H1 (cell line): ENCODE measurements around the gene GULP1. TPM values are rescaled to one million over a fixed set of nuclear protein-coding genes. Genes with fewer than 3 reads are reported as not detected.

Experiments
- CTCF ChIA-PET: fragments of 300-600 bp; sonication (Branson Sonifier 250); formaldehyde crosslinking; loops from one replicate; lab custom pipeline; 2021; ENCODE audit not compliant: partially characterized antibody; lab: Charles Lee
- POLR2A ChIA-PET: fragments of 300-600 bp; sonication (Branson Sonifier 250); formaldehyde crosslinking; loops from one replicate; lab custom pipeline; 2021; ENCODE audit warnings: inconsistent platforms; ENCODE audit not compliant: partially characterized antibody; lab: Charles Lee
- DNase-seq, 2 experiments: peaks; one replicate each; pipeline versions ENCODE4 v3.0.0 to v3.0.0-alpha.2; 2010 to 2022; ENCODE audit warnings: low spot score in 2 of 2, low read depth in 1 of 2, mixed read lengths in 1 of 2
- FAIRE-seq: peaks from 2 replicates; lab custom pipeline; 2011; peaks lifted over from hg19 to GRCh38; lab: Jason Lieb, UNC
- H2AFZ ChIP-seq: 2 replicates; pipeline ENCODE4 v1.8.1; 2012; ENCODE audit warnings: low read length, inconsistent platforms
- H2AK5ac ChIP-seq: 2 replicates; pipeline ENCODE4 v1.6.1; 2013; ENCODE audit warnings: low read depth, low read length
- H2BK120ac ChIP-seq: replicated peaks from 2 replicates; pipeline ENCODE3; 2013; ENCODE audit warnings: low read depth, low read length, inconsistent platforms
- H2BK12ac ChIP-seq: 2 replicates; pipeline ENCODE4 v1.6.1; 2013; ENCODE audit warnings: low read depth, low read length
- H2BK15ac ChIP-seq: 2 replicates; pipeline ENCODE4 v1.6.1; 2013; ENCODE audit warnings: low read length
- H2BK20ac ChIP-seq: 2 replicates; pipeline ENCODE4 v1.6.1; 2013; ENCODE audit warnings: low read length
- H2BK5ac ChIP-seq: 2 replicates; pipeline ENCODE4 v1.6.1; 2013; ENCODE audit warnings: low read depth, low read length
- H3K14ac ChIP-seq: 2 replicates; pipeline ENCODE4 v1.6.1; 2013; ENCODE audit warnings: inconsistent platforms; ENCODE audit not compliant: insufficient read length
- H3K18ac ChIP-seq: 2 replicates; pipeline ENCODE4 v1.6.1; 2013; ENCODE audit warnings: low read length; ENCODE audit errors: extremely low read depth
- H3K23ac ChIP-seq: 2 replicates; pipeline ENCODE4 v1.6.1; 2013; ENCODE audit warnings: inconsistent platforms; ENCODE audit not compliant: insufficient read length
- H3K23me2 ChIP-seq: 2 replicates; pipeline ENCODE4 v1.6.1; 2013; ENCODE audit warnings: low read depth, low read length
- H3K27ac ChIP-seq: 2 replicates; pipeline ENCODE4 v1.6.1; 2011; ENCODE audit warnings: low read depth, low read length, inconsistent platforms
- H3K27me3 ChIP-seq, 4 experiments: replicated peaks in 1 of 4; 1 replicate in 1 of 4; 2 replicates in 3 of 4; pipeline versions ENCODE4 v1.6.1 to v1.8.1; 2011 to 2013; ENCODE audit warnings: low read length in 3 of 4, mild to moderate bottlenecking in 3 of 4, inconsistent platforms in 2 of 4, mixed read lengths in 2 of 4, moderate library complexity in 1 of 4; ENCODE audit not compliant: control insufficient read depth in 3 of 4, insufficient read depth in 3 of 4; ENCODE audit errors: extremely low read depth in 1 of 4
- H3K36me3 ChIP-seq, 4 experiments: 2 replicates each; pipeline versions ENCODE4 v1.6.1 to v1.8.1; 2011 to 2013; ENCODE audit warnings: mild to moderate bottlenecking in 4 of 4, low read length in 3 of 4, moderate library complexity in 2 of 4, control low read depth in 1 of 4, inconsistent platforms in 1 of 4; ENCODE audit not compliant: insufficient read depth in 4 of 4, control insufficient read depth in 2 of 4
- H3K4ac ChIP-seq: replicated peaks from 2 replicates; pipeline ENCODE3; 2013; ENCODE audit warnings: low read length, low read depth, mixed read lengths, inconsistent platforms; ENCODE audit not compliant: insufficient read length
- H3K4me1 ChIP-seq, 4 experiments: replicated peaks in 1 of 4; 1 replicate in 1 of 4; 2 replicates in 3 of 4; pipeline versions ENCODE4 v1.6.1 to v1.8.1; 2011 to 2013; ENCODE audit warnings: low read length in 3 of 4, inconsistent platforms in 2 of 4, mixed read lengths in 1 of 4; ENCODE audit not compliant: insufficient read depth in 4 of 4, control insufficient read depth in 3 of 4
- H3K4me2 ChIP-seq, 2 experiments: 2 replicates each; pipeline versions ENCODE4 v1.6.1 to v1.8.1; 2011 to 2013; ENCODE audit warnings: low read depth in 2 of 2, low read length in 2 of 2, control low read depth in 1 of 2, inconsistent platforms in 1 of 2, mild to moderate bottlenecking in 1 of 2; ENCODE audit not compliant: insufficient read depth in 1 of 2
- H3K4me3 ChIP-seq, 4 experiments: fragments of 200-600, 300-600 bp in 1 of 4; sonication (generic), shearing (Covaris generic), sonication (Bioruptor Twin) in 1 of 4; 2 replicates each; pipeline versions ENCODE4 v1.5.1 to v1.8.1; 2011 to 2016; ENCODE audit warnings: low read length in 4 of 4, low read depth in 3 of 4, control low read depth in 2 of 4, inconsistent platforms in 2 of 4, mild to moderate bottlenecking in 2 of 4, mixed read lengths in 1 of 4, moderate library complexity in 1 of 4; ENCODE audit not compliant: insufficient read depth in 2 of 4; ENCODE audit errors: extremely low read depth in 1 of 4
- H3K56ac ChIP-seq: replicated peaks from 2 replicates; pipeline ENCODE3; 2013; ENCODE audit warnings: low read depth, mild to moderate bottlenecking, mixed read lengths, low read length, inconsistent platforms; ENCODE audit not compliant: insufficient read length
- H3K79me1 ChIP-seq: 2 replicates; pipeline ENCODE4 v1.6.1; 2013; ENCODE audit warnings: low read depth, low read length, control low read depth
- H3K79me2 ChIP-seq, 2 experiments: 2 replicates each; pipeline versions ENCODE4 v1.6.1 to v1.8.1; 2012 to 2013; ENCODE audit warnings: low read length in 2 of 2, mild to moderate bottlenecking in 2 of 2, inconsistent platforms in 1 of 2; ENCODE audit not compliant: insufficient read depth in 2 of 2, control insufficient read depth in 1 of 2
- H3K9ac ChIP-seq, 4 experiments: replicated peaks in 1 of 4; 1 replicate in 1 of 4; 2 replicates in 3 of 4; pipeline versions ENCODE4 v1.6.1 to v1.8.1; 2011 to 2013; ENCODE audit warnings: low read depth in 3 of 4, low read length in 3 of 4, control low read depth in 2 of 4, mild to moderate bottlenecking in 2 of 4, moderate library complexity in 2 of 4, inconsistent platforms in 1 of 4; ENCODE audit errors: extremely low read depth in 1 of 4
- H3K9me3 ChIP-seq, 2 experiments: 2 replicates each; pipeline versions ENCODE4 v1.6.1 to v1.8.1; 2012 to 2013; ENCODE audit warnings: mild to moderate bottlenecking in 2 of 2, moderate library complexity in 2 of 2, control low read depth in 1 of 2, inconsistent platforms in 1 of 2, low read depth in 1 of 2, low read length in 1 of 2, mixed read lengths in 1 of 2; ENCODE audit not compliant: insufficient read depth in 2 of 2
- H4K20me1 ChIP-seq, 2 experiments: replicated peaks in 1 of 2; 2 replicates each; pipeline versions ENCODE3 to v1.8.1; 2011 to 2013; ENCODE audit warnings: inconsistent platforms in 2 of 2, low read length in 2 of 2, mild to moderate bottlenecking in 1 of 2; ENCODE audit not compliant: insufficient read depth in 2 of 2, control insufficient read depth in 1 of 2
- H4K5ac ChIP-seq: 2 replicates; pipeline ENCODE4 v1.6.1; 2013; ENCODE audit warnings: low read length, low read depth, mixed read lengths, inconsistent platforms; ENCODE audit not compliant: insufficient read length
- H4K8ac ChIP-seq: 2 replicates; pipeline ENCODE4 v1.8.0; 2013; ENCODE audit warnings: mild to moderate bottlenecking, moderate library complexity, low read length, inconsistent platforms; ENCODE audit not compliant: insufficient read depth; ENCODE audit errors: extremely low read depth
- H4K91ac ChIP-seq: replicated peaks from 2 replicates; pipeline ENCODE3; 2013; ENCODE audit warnings: low read length, mixed read lengths, inconsistent platforms; ENCODE audit not compliant: insufficient read length
- ASH2L ChIP-seq: fragments of 200-600, 300-600 bp; sonication (generic); IDR thresholded peaks from one replicate; pipeline ENCODE4 v1.7.1; 2017; ENCODE audit warnings: low read length
- ATF2 ChIP-seq: IDR thresholded peaks from 2 replicates; pipeline ENCODE4 v1.6.1; 2012; ENCODE audit warnings: low read length, inconsistent platforms
- E2F6 ChIP-seq: IDR thresholded peaks from 2 replicates; pipeline ENCODE4 v1.6.1; 2012; ENCODE audit warnings: inconsistent platforms
- EP300 ChIP-seq, 2 experiments: IDR thresholded peaks; 1 replicate in 1 of 2; 2 replicates in 1 of 2; pipeline ENCODE4 v1.6.1; 2011 to 2012; ENCODE audit warnings: low read depth in 2 of 2, low read length in 2 of 2, mild to moderate bottlenecking in 2 of 2, borderline replicate concordance in 1 of 2, inconsistent platforms in 1 of 2, moderate library complexity in 1 of 2
- NANOG ChIP-seq: IDR thresholded peaks from 2 replicates; pipeline ENCODE4 v1.6.1; 2011; ENCODE audit warnings: low read length, low read depth, mild to moderate bottlenecking, inconsistent platforms; ENCODE audit not compliant: insufficient read depth, poor library complexity, severe bottlenecking
- POU5F1 ChIP-seq: IDR thresholded peaks from 2 replicates; pipeline ENCODE4 v1.6.1; 2011; ENCODE audit warnings: low read depth, mild to moderate bottlenecking, low read length, moderate library complexity
- SAP30 ChIP-seq: fragments of 300-600 bp; sonication (generic); IDR thresholded peaks from 2 replicates; pipeline ENCODE4 v1.7.1; 2012; ENCODE audit warnings: low read length, moderate library complexity, mild to moderate bottlenecking, inconsistent platforms; ENCODE audit not compliant: insufficient read depth, insufficient replicate concordance
- SP4 ChIP-seq: IDR thresholded peaks from 2 replicates; pipeline ENCODE4 v1.6.1; 2012; ENCODE audit warnings: low read length, inconsistent platforms
- WGBS, 2 experiments: shearing (Covaris generic) in 1 of 2; methylation state at CpG; one replicate each; pipeline versions ENCODE4 v1.1.6 to v1.1.7; 2013 to 2015; ENCODE audit warnings: low lambda C conversion rate in 2 of 2, mixed read lengths in 2 of 2, inconsistent platforms in 1 of 2, low coverage in 1 of 2, missing lambda C conversion rate in 1 of 2; ENCODE audit not compliant: insufficient replicate concordance in 2 of 2, insufficient coverage in 1 of 2, insufficient read length in 1 of 2; ENCODE audit errors: extremely low coverage in 1 of 2, missing lambda C conversion rate in 1 of 2; 5-methylcytosine and 5-hydroxymethylcytosine counted together
- polyA plus RNA-seq, 7 experiments: library from polyadenylated mRNA; depleted of rRNA in 3 of 7; stranded (reverse) in 5 of 7; unstranded in 2 of 7; fragments of >200 nt in 5 of 7; fragments of 200-250 nt in 2 of 7; gene quantifications; 1 replicate in 5 of 7; 2 replicates in 1 of 7; 4 replicates in 1 of 7; pipeline versions ENCODE4 v1.2.1 to v1.2.3, GENCODE V29; 2011 to 2013; ENCODE audit warnings: missing spikeins in 2 of 7, mixed read lengths in 2 of 7
- total RNA-seq: library from RNA; stranded (reverse); fragmentation: NEBNext Ultra II Directional; extraction: Animal tissue kit (Norgen Biotek cat#: 25700); gene quantifications from 2 replicates; pipeline ENCODE4 v1.2.1, GENCODE V29; 2021

Gene GULP1
- total and polyA plus RNA-seq, 2 of the 8 experiments (the other 6 are each of a cell fraction or from before 2014, with no cell fraction given) = 69.7 to 139 TPM

GRCh38 chr2:188303363-188304031 lies 11.8 kb downstream of the GULP1 start:
- H4K91ac ChIP-seq = peak overlapping the region; percentile 94
- peaks cover 11 to 42% (median 34%) of the 10 kb centered on the region in 4 experiments for H3K4me1 ChIP-seq
- no peaks in the 10 kb centered on the region; the same call in 1 of the 2 replicates for H3K23me2 ChIP-seq
- peak overlapping the region; percentile 67 for H2BK120ac ChIP-seq
- H3K27ac ChIP-seq = peak overlapping the region; percentile 75
- no peak overlapping the region for H4K8ac ChIP-seq
- peak overlapping the region; percentile 51 to 83 for H3K4me2 ChIP-seq
- POLR2A ChIA-PET = interaction anchor here (0.5 to 3.0 kb wide), 9 partner anchors 10 to 51 kb away, joined by 3 to 62 read pairs (median 4); partner anchors contain the start of gene GULP1
- no peak overlapping the region for H2AFZ ChIP-seq
- peaks cover 25 to 98% of the 10 kb centered on the region in 2 experiments for H3K79me2 ChIP-seq
- peak; percentile 97 for FAIRE-seq
- 5% methylated on average over 2 of the region's 2 CpGs; no CpG with 5 or more reads in 1 of the 2 experiments for WGBS, 2 experiments
- CTCF ChIA-PET = interaction anchor here (0.6 to 5.5 kb wide), 2 partner anchors 11 to 354 kb away, joined by 3 to 26 read pairs; partner anchors contain the start of gene GULP1
- H2AK5ac ChIP-seq = peak overlapping the region; percentile 93
- H2BK15ac ChIP-seq = no peak overlapping the region
- H3K18ac ChIP-seq = peak overlapping the region; percentile 84
- H3K36me3 ChIP-seq = peaks cover 0 to under 1% (median 0%) of the 10 kb centered on the region in 4 experiments; a peak in 1 of 8 replicates
- DNase-seq = peak in 1 of 2 experiments; percentile 70
- peak overlapping the region; percentile 31 for H4K5ac ChIP-seq
- peak overlapping the region; percentile 98 for H2BK5ac ChIP-seq
- H3K9ac ChIP-seq = peak overlapping the region in 2 of 4 experiments; percentile 1 to 47; a peak in 3 of 7 replicates
- H2BK12ac ChIP-seq = peak overlapping the region; percentile 98
- no peaks in the 10 kb centered on the region for H3K27me3 ChIP-seq
- H2BK20ac ChIP-seq = peak overlapping the region; percentile 87; the same call in 1 of the 2 replicates
- no peaks in the 10 kb centered on the region for H3K9me3 ChIP-seq
- H3K4me3 ChIP-seq = peak overlapping the region in 2 of 4 experiments; percentile 9 to 42; a peak in 2 of 8 replicates
- H3K14ac ChIP-seq = no peak overlapping the region
- peak overlapping the region; percentile 71 for H3K56ac ChIP-seq
- no peak overlapping the region for H3K23ac ChIP-seq
- H3K4ac ChIP-seq = peak overlapping the region; percentile 79
- no peaks in the 10 kb centered on the region; the same call in 1 of the 2 replicates for H3K79me1 ChIP-seq
- peaks cover 0 to 3% of the 10 kb centered on the region in 2 experiments for H4K20me1 ChIP-seq
- peak; percentile 76; the same call in 1 of the 2 replicates for TF ChIP-seq POU5F1
- TF ChIP-seq SAP30 = no peak
- peak; percentile 50 for TF ChIP-seq E2F6
- TF ChIP-seq ATF2 = peak; percentile 94
- peak; percentile 73; the same call in 1 of the 2 replicates for TF ChIP-seq SP4
- TF ChIP-seq NANOG = peak; percentile 86
- TF ChIP-seq ASH2L = peak; percentile 27
- TF ChIP-seq EP300 (IDR thresholded peaks at IDR 0.05; ENCODE audit: borderline replicate concordance in 1 of 2, low read depth in 2 of 2, low read length in 2 of 2) = peak in 1 of 2 experiments; percentile 89; a peak in 1 of 3 replicates
